Skin epidermis (tissue), 12 donors: ENCODE measurements around the gene ZNF469.

Experiments used
- H3K27ac ChIP-seq, 21 experiments: fragments of 200-600 bp; sonication (generic) in 11 of 21; one replicate each; pipeline ENCODE4 v1.5.0; 2020; ENCODE audit warnings: mild to moderate bottlenecking in 3 of 21, inconsistent platforms in 2 of 21, moderate library complexity in 2 of 21
- H3K4me3 ChIP-seq, 7 experiments: fragments of 200-600 bp; sonication (generic) in 2 of 7; one replicate each; pipeline ENCODE4 v1.5.0; 2020; ENCODE audit warnings: inconsistent platforms in 2 of 7, mild to moderate bottlenecking in 2 of 7, moderate library complexity in 1 of 7

Gene ZNF469

GRCh38 chr16:88346680-88347505 lies 35.9 kb upstream of the ZNF469 start:
- no peak overlapping the region for H3K4me3 ChIP-seq
- no peak overlapping the region for H3K27ac ChIP-seq

DNA sequence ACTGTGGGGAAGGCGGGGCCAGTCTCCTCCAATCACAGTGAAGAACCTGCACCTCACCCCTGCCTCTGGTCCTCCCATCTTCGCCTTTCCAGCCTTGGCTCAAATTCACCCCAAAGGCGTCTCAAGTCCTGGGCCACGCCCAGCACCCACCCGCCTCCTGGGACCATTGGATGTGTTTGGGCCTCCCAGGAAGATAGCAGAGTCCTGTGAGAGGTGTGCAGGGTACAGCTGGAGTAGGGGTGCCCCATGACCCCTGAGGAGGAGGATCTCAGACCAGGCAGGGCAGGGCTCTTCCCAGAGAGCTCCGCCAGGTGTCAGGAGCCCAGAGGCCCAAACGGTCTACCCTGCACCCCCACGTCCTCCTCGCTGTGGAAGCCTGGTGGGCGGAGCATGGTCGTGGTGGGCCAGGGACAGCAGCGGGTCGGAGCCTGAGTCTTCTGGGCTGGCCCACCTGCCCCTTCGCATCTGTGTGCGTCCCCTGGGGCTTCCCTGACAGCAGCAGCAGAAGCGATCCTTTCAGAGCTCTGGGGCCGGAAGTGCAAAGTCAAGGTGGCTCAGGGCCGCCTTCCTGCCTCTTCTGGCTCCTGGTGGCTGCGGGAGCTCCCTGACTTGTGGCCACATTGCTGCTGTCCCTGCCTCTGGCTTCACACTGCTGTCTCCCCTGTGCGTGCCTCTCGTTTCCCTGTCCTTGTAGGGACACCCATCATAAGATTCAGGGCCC lies 34.9 kb upstream of the ZNF469 start:
- H3K27ac ChIP-seq = no peak overlapping the region
- no peak overlapping the region for H3K4me3 ChIP-seq

DNA sequence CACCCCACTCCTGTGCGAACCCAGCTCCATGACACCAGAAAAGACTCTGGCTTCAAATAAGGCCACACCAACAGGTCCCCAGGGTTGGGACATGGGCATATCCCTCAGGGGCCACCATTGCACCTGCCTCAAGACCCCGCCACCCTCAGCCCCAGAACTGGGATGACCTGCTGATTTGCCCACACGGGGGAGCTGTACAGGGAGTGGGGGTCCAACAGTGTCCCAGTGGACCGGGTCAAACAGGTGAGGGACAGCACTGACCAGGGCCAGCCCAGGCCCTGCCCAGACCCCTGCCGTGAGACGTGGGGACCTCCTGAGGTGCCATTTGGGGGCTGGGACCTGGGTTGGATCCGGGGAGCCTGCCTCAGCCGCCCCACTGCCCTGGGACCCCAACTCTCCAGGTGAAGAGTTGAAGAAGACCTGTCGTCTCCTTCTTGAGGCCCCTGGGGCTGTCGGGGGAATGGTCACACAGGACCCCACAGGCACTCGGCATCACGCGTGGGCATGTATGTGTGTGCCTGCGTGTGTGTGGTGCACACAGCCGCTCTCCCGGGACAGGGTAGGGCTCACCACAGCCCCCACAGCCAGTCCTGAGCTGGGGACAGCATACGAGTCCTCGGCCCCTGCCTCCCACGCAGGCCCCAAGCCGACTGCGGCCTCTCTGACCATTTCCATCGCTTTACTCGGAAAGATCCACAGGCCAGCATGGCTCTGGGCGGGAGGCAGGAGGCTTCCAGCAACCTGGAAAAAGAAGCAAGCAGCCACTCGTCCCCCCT lies 34.2 kb upstream of the ZNF469 start:
- Histone ChIP-seq H3K27ac (no peak overlapping the region), H3K4me3 (no peak overlapping the region)

- no peak overlapping the region for H3K4me3 ChIP-seq
- H3K27ac ChIP-seq = no peak overlapping the region
Measured at GRCh38 chr16:88349153-88349902, 33.4 kb upstream of the ZNF469 start.

DNA sequence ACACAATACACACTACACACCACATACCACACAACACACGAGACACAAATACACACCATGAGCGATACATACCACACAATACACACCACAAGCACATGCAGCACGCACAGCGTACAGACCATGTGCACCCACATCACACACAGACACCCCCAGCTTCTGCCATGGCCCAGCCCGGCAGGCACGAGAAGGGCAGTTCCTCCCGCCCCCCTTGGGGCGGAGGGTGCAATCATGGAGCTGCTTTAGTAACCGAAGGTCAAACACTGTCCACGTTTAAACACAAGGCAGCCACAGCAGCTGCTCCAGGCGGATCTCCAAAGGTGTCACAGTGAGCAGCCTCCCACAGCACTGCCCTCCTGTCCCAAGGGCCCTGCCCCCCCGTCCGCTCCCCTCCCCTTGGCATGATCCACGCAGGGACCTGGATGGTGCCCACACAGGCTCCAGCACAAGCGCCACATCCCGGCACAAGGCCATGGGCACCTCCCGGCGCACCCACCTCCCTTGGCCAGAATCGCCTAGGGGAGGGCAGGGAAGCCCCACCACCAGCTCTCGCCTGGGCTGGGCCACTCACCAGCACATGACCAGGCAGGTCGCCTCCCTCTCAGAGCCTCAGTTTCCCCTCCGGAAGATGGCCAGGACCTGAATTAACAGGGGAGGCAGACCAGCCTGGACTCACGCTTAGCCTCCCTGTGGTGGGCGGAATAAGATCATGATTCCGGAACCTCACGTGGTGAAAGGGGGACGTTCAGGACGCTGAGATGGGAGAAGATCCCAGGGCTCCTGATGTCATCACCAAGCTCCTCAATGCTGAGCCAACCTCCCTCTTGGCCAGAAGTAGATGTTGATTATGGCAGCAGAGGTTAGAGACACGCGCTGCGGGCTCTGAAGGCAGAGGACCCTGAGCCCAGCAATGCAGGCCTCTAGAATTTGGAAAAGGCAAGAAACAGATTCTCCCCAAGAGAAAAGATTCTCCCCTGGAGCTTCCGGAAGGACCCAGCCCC lies 32.6 kb upstream of the ZNF469 start:
- Histone ChIP-seq H3K27ac (no peak overlapping the region), H3K4me3 (no peak overlapping the region)

DNA sequence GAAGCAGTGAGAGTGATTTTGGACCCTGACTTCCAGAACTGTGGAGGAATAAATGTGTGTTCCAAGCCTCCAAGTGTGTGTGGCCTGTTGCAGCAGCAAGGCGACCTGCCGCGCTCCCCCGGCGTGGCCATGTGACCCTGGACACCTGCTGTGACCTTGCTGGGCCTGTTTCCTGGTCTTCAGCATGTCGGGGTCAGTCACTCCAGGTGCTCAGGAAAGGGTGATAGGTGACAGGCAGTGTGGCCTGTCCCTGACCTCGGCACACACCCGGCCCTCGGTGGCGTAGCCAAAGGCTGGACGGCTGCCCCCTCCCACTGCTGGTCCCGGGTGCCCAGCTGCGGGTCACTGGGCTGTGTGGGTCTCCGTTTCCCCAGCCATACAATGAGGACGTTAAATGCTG lies 31.8 kb upstream of the ZNF469 start:
- H3K27ac ChIP-seq = no peak overlapping the region

GRCh38 chr16:88351491-88352101 lies 31.2 kb upstream of the ZNF469 start:
- Histone ChIP-seq H3K27ac (no peak overlapping the region), H3K4me3 (no peak overlapping the region)

More for the DNA sequence above, 31.8 kb upstream of the ZNF469 start:
- H3K4me3 ChIP-seq = no peak overlapping the region

- Histone ChIP-seq H3K27ac (no peak overlapping the region), H3K4me3 (no peak overlapping the region)
Measured at GRCh38 chr16:88352261-88353200, 30.2 kb upstream of the ZNF469 start.

DNA sequence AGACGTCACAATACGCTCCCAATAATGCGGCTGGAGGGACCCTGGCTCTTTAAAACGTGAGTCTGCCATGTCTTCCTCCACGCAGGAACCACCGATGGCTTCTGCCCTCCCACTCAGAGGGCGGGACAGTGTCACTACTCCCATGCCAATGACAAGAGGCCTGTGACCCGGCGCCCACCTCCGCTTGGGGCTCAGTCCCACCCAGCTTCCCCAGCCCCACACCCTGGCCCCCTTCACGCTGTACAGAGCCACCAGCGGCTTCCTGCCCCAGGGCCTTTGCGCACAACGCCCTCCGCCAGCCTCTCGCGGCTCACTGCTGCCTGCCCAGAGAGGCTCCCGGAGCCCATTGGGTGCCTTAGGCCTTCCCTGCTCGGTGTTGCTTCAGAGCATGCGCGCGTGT lies 29.5 kb upstream of the ZNF469 start:
- no peak overlapping the region for H3K4me3 ChIP-seq
- no peak overlapping the region for H3K27ac ChIP-seq

- Histone ChIP-seq H3K4me3 (no peak overlapping the region), H3K27ac (no peak overlapping the region)
Measured at GRCh38 chr16:88353691-88354090, 29.1 kb upstream of the ZNF469 start.

GRCh38 chr16:88354229-88355092 lies 28.3 kb upstream of the ZNF469 start:
- Histone ChIP-seq H3K27ac (no peak overlapping the region), H3K4me3 (no peak overlapping the region)

GRCh38 chr16:88355093-88355388 lies 27.7 kb upstream of the ZNF469 start:
- H3K4me3 ChIP-seq = no peak overlapping the region
- H3K27ac ChIP-seq = no peak overlapping the region

GRCh38 chr16:88355389-88356123 lies 27.2 kb upstream of the ZNF469 start:
- Histone ChIP-seq H3K4me3 (no peak overlapping the region), H3K27ac (no peak overlapping the region)

GRCh38 chr16:88356124-88356726 lies 26.5 kb upstream of the ZNF469 start:
- H3K27ac ChIP-seq = no peak overlapping the region
- no peak overlapping the region for H3K4me3 ChIP-seq

DNA sequence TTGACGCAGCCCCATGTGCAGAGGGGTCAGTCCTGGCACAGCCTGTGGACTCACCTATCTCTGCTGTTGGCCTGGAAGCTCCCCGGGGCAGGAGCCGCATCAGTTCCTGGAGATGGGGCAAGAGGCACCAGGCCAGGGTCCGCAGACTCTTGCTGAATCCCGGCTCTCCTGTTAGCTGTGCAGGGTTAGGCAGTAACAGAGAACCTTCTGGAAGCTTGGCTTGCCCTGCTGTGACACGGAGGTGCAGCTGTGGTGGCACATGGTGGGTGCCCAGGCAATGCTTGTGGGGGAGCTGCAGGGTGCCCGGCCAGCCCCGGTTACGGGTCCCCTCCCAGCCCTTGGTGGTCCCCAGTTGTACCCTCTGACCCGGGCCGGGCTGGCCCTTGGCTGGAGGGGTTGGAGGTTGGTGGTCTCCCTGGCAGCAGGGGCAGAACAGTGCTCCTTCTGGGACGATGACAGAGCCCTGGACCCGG lies 26.0 kb upstream of the ZNF469 start:
- H3K4me3 ChIP-seq = no peak overlapping the region
- no peak overlapping the region for H3K27ac ChIP-seq
